ENCODE measurements around the gene PSTPIP1. TPM values are rescaled to one million over a fixed set of nuclear protein-coding genes. Genes with fewer than 3 reads are reported as not detected.

The PSTPIP1 gene
- polyA plus RNA-seq, 4 donors, result 0.69 to 1.2 (median 0.99) TPM

GRCh38 chr15:77027697-77028450, 32.9 kb downstream of the PSTPIP1 start:
- no peak for DNase-seq (ENCODE audit: low read depth in 4 of 4, low spot score in 3 of 4)

DNA sequence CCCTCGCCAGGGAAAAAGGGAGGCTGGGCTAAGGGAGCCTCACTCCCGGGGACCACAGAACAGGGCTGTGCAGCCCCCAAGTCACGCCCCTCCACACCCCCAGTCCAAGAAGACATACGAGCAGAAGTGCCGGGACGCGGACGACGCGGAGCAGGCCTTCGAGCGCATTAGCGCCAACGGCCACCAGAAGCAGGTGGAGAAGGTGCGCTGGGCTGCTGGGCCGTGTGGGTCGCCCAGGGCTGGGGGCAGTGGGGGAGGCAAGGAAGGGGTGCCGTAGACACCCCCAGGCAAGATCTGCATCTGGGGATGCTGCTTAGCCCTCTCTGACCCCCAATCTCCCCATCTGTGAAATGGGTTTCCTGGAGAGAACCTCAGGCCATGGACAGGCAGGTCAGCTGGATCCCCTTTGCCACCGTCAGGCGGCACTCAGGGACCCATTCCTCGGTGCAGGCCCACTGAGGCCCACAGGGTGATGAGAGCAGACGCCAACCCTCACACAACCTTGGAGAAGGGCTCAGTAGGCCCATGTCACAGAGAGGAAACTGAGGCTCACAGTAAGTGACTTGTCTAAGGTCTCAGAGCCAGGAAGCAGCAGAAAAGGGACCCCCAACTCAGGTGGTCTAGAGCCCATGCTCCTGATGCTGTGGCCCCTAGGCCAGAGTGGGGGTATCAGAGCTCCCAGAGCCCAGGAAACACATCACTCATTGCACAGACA, 33.7 kb downstream of the PSTPIP1 start:
- no peak for DNase-seq (ENCODE audit: low read depth in 4 of 4, low spot score in 3 of 4)

DNA sequence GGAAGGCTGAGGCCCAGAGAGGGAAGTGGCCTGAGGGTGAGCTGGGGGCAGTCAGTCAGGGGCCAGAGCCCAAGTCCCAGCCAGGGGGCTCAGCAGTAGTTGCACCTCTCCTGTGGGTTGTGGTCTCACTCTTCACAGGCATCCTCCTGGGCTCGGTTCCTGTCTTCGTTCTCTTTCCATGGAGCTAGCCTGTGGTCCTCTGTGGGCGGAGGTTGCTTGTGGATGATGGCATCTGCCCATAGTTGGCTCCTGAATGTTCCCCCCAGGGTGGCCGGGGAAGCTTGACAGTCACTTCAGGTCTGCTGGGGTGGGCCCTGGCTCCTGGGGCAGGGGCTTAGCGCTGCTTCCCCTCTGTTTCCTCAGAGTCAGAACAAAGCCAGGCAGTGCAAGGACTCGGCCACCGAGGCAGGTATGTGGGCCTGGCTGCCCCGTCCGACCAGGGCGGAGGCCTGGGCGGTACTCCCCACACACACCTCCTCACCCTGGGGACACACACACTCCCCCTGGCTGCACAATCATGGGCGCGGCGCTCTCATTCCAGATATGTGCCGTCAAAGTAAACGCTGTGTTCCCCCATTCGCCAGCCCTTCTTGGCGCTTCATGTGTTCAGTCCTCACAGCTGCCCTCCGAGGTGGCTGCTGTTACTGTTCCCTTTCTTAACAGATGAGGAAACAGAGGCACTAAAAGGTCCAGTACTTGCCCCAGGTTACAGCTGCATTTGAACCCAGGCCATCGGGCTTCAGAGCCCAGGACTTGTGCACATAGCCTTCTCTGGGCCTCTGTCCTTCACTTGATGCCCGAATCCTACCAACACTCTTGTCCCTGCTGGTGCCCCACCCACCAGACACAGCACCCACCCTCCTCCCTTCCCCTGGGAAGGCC, 34.5 kb downstream of the PSTPIP1 start:
- DNase-seq (ENCODE audit: low read depth in 4 of 4, low spot score in 3 of 4), result no peak

DNA sequence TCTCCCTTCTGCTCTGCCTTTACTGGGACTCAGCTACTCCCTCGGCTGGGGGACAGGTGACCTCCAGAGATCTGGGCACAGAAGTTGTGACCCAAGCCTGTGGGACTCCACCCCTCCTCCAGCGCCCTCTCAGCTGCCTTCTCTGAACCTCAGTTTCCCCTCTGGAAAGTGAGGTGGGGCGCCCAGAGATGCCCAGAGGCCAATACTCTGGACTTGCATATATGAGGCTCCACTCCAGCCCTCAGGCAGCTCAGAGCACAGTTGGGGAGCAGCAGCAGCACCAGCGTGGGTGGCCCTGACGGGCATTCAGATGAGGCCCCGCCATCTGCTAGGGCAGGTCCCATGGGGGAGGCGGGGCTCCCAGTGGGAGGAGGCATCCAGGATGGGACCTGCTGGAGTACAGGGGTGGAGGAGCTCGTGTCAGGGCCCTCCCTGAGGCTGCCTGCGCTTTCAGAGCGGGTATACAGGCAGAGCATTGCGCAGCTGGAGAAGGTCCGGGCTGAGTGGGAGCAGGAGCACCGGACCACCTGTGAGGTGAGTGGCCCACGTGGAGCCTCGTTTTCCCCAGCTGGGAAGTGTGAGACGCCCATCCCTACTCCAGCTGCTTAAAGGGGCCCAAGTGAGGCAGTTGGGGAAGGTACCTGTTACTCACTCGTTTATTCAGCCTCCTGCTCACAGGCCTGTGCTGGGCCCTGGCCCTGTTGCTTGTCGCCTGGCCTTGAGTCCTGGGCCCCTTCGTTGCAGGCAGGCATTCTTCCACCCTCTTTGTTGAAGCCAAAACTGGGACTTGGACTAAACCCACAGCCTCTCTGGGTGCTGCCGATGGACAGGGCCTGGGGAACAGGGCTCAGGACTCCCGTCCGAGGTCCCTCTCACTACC, 35.4 kb downstream of the PSTPIP1 start:
- DNase-seq (ENCODE audit: low read depth in 4 of 4, low spot score in 3 of 4), result no peak

- DNase-seq (ENCODE audit: low read depth in 4 of 4, low spot score in 3 of 4), result no peak
These were observed 36.0 kb downstream of the PSTPIP1 start for GRCh38 chr15:77030928-77031375.

GRCh38 chr15:77031376-77032050, 36.6 kb downstream of the PSTPIP1 start:
- no peak for DNase-seq (ENCODE audit: low read depth in 4 of 4, low spot score in 3 of 4)

GRCh38 chr15:77032052-77032646, 37.2 kb downstream of the PSTPIP1 start:
- DNase-seq (ENCODE audit: low read depth in 4 of 4, low spot score in 3 of 4), result no peak

DNA sequence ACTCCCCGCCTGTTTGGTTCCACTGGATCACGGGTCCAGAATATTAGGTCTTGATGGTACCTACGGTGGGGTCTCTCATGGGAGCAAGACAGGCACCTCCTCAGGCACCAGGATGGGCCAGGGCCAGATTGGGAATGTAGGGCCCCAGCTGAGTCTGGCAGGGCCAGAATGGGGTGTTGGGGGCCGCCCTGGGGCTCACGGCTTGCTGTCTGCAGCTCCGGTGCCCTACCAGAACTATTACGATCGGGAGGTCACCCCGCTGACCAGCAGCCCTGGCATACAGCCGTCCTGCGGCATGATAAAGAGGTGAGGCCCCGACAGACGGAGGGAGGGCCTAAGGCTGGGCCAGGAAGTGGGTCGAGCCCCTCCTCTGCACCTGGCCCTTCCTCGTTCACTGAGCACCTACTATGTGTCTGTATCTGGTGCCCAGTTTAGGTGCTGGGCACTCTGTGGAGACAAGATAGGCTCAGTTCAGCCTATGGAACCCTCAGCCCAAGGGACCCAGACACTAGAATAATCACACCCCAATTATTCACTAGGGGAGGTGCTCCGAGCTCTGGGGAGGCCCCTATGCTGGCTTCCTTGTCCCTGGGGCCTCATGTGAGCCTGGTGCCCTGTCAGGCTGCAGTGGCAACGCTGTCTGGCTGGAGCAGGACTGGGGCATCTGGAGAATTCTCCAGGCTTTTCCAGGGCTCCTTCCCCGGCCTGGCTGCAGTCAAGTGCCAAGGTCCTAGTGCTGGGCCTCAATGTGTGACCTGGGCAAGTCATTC, 37.9 kb downstream of the PSTPIP1 start:
- no peak for DNase-seq (ENCODE audit: low read depth in 4 of 4, low spot score in 3 of 4)

- no peak for DNase-seq (ENCODE audit: low read depth in 4 of 4, low spot score in 3 of 4)
These were observed 38.4 kb downstream of the PSTPIP1 start for GRCh38 chr15:77033417-77033728.

- no peak for DNase-seq (ENCODE audit: low read depth in 4 of 4, low spot score in 3 of 4)
These were observed 39.1 kb downstream of the PSTPIP1 start for GRCh38 chr15:77033729-77034671.

- no peak for DNase-seq (ENCODE audit: low read depth in 4 of 4, low spot score in 3 of 4)
These were observed 40.0 kb downstream of the PSTPIP1 start for GRCh38 chr15:77034695-77035489.

DNA sequence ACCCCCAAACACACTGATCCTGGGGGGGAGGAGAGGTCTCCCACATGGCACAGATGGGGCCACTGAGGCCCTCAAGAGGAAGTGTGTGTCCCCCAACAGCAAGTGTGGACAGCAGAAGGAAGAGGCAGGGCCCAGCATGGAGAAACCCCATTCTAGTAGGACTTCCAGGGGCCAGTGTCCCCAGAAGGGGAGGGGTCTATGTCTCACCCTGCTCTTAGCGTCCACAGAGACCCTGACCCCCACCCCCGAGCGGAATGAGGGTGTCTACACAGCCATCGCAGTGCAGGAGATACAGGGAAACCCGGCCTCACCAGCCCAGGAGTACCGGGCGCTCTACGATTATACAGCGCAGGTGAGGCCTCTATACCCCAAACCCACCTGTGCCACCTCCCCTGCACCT, 40.7 kb downstream of the PSTPIP1 start:
- DNase-seq (ENCODE audit: low read depth in 4 of 4, low spot score in 3 of 4), result no peak

- DNase-seq (ENCODE audit: low read depth in 4 of 4, low spot score in 3 of 4), result no peak
These were observed 41.1 kb downstream of the PSTPIP1 start for GRCh38 chr15:77035999-77036471.

DNA sequence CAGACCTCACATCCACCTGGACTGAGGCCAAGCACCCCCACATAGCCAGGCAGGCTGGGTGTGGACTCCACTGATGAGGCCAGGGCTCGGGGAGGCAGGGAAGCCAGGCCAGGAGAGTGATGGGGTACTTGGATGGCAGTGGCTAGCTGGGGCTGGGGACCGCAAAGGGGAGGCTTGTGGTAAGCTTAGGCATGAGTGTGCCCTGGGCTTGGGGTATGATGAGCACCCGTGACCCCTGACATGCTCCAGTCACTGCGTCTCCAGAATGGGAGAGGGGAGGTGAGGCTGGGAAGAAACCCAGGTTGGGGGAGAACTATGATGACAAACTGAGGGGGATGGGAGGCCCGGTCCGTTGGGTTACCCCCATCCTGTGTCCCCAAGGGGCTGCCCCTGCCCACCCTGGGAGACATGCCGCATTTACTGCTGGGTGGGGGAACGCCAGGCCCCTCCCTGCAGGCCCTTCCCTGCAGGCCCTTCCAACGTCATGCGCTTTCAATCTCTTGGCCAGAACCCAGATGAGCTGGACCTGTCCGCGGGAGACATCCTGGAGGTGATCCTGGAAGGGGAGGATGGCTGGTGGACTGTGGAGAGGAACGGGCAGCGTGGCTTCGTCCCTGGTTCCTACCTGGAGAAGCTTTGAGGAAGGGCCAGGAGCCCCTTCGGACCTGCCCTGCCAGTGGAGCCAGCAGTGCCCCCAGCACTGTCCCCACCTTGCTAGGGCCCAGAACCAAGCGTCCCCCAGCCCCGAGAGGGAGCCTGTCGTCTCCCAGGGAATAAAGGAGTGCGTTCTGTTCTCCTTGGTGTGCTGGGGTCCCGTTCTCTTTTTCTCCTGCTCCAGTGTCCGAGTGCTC, 41.8 kb downstream of the PSTPIP1 start:
- DNase-seq (ENCODE audit: low read depth in 4 of 4, low spot score in 3 of 4), result no peak

GRCh38 chr15:77037388-77038209, 42.7 kb downstream of the PSTPIP1 start:
- no peak for DNase-seq (ENCODE audit: low read depth in 4 of 4, low spot score in 3 of 4)
